HCT116 (cell line): ENCODE data around the gene ZBTB17. TPM values are rescaled to one million over a fixed set of nuclear protein-coding genes. Genes with fewer than 3 reads are reported as not detected.

Experiments
- ATAC-seq: fragments of 200-7000 bp; cut with Tn5 transposase; 2 replicates; pipeline ENCODE4 v1.9.1; 2020; ENCODE audit warnings: mild to moderate bottlenecking, moderate library complexity
- BruUV-seq: library from RNA; stranded (reverse); fragments of 400-500 nt; replicated peaks from 2 replicates; lab custom pipeline; 2021; lab: Mats Ljungman, UMichigan
- CTCF ChIA-PET: fragments of 300-600 bp; sonication (Branson Sonifier 250); formaldehyde crosslinking; loops from one replicate; lab custom pipeline; 2021; ENCODE audit warnings: antibody characterized with exemption; lab: Charles Lee
- POLR2A ChIA-PET: fragments of 300-600, 350-600 bp; sonication (Branson Sonifier 250); formaldehyde crosslinking; loops from one replicate; lab custom pipeline; 2021; ENCODE audit warnings: antibody characterized with exemption; lab: Charles Lee
- RAD21 ChIA-PET, 2 experiments: fragments of 300-600 bp; sonication (Branson Sonifier 250); formaldehyde crosslinking; loops; one replicate each; lab custom pipeline; 2023; ENCODE audit warnings: low total read pairs in 2 of 2; ENCODE audit not compliant: uncharacterized antibody in 2 of 2, unreplicated experiment in 2 of 2, low non-redundant PET in 1 of 2; lab: Charles Lee
- DNase-seq: peaks from one replicate; pipeline ENCODE4 v3.0.0-alpha.2; 2010; ENCODE audit warnings: low read depth, low spot score
- H2AFZ ChIP-seq: fragments of 200-600 bp; shearing (Covaris generic), sonication (generic); 2 replicates; pipeline ENCODE4 v1.6.1; 2017; ENCODE audit warnings: low read depth, mixed run types, mixed read lengths, antibody characterized with exemption, low read length; ENCODE audit not compliant: poor library complexity, severe bottlenecking
- H3K27ac ChIP-seq: 2 replicates; pipeline ENCODE4 v1.5.1; 2012; ENCODE audit warnings: low read depth, low read length
- H3K27me3 ChIP-seq: fragments of 200-600 bp; sonication (generic); 2 replicates; pipeline ENCODE4 v1.6.1; 2016; ENCODE audit warnings: mixed run types, low read length, mixed read lengths; ENCODE audit not compliant: insufficient read depth
- H3K36me3 ChIP-seq, 2 experiments: fragments of 200-500 bp in 1 of 2; fragments of 200-600 bp in 1 of 2; sonication (Bioruptor generic) in 1 of 2; sonication (generic) in 1 of 2; 2 replicates each; pipeline versions ENCODE4 v1.5.1 to v1.6.1; 2014 to 2016; ENCODE audit warnings: low read length in 2 of 2, inconsistent platforms in 1 of 2, mixed read lengths in 1 of 2, mixed run types in 1 of 2; ENCODE audit not compliant: insufficient read depth in 2 of 2, control insufficient read depth in 1 of 2
- H3K4me1 ChIP-seq, 2 experiments: fragments of 200-600 bp in 1 of 2; sonication (generic) in 1 of 2; 2 replicates each; pipeline versions ENCODE4 v1.5.1 to v1.6.1; 2012 to 2017; ENCODE audit warnings: low read length in 2 of 2, inconsistent platforms in 1 of 2, mild to moderate bottlenecking in 1 of 2, mixed read lengths in 1 of 2, mixed run types in 1 of 2, moderate library complexity in 1 of 2; ENCODE audit not compliant: insufficient read depth in 2 of 2, control insufficient read depth in 1 of 2
- H3K4me2 ChIP-seq: fragments of 200-600 bp; sonication (generic); 2 replicates; pipeline ENCODE4 v1.6.1; 2017; ENCODE audit warnings: mixed run types, low read length, mixed read lengths
- H3K4me3 ChIP-seq, 2 experiments: fragments of 200-600 bp in 1 of 2; sonication (generic) in 1 of 2; replicated peaks in 1 of 2; 2 replicates each; pipeline ENCODE4 v1.5.1; 2011 to 2016; ENCODE audit warnings: low read length in 2 of 2, control low read depth in 1 of 2, low read depth in 1 of 2, mild to moderate bottlenecking in 1 of 2, mixed read lengths in 1 of 2, mixed run types in 1 of 2
- H3K79me2 ChIP-seq: fragments of 200-600 bp; sonication (generic); 2 replicates; pipeline ENCODE4 v1.6.1; 2017; ENCODE audit warnings: mild to moderate bottlenecking, mixed run types, low read length, moderate library complexity, mixed read lengths; ENCODE audit not compliant: insufficient read depth
- H3K9ac ChIP-seq: fragments of 200-600 bp; sonication (generic); 2 replicates; pipeline ENCODE4 v1.6.1; 2016; ENCODE audit warnings: low read length, mixed read lengths
- H3K9me2 ChIP-seq: fragments of 200-600 bp; sonication (generic), shearing (Covaris generic); 2 replicates; pipeline ENCODE4 v1.6.1; 2017; ENCODE audit warnings: mixed run types, mild to moderate bottlenecking, moderate library complexity; ENCODE audit not compliant: insufficient read depth
- H3K9me3 ChIP-seq, 2 experiments: fragments of 200-500 bp in 1 of 2; fragments of 200-600 bp in 1 of 2; sonication (Bioruptor generic) in 1 of 2; sonication (generic) in 1 of 2; 2 replicates each; pipeline ENCODE4 v1.6.1; 2014 to 2017; ENCODE audit warnings: low read length in 2 of 2, mixed read lengths in 2 of 2, inconsistent platforms in 1 of 2, low read depth in 1 of 2, mild to moderate bottlenecking in 1 of 2, mixed run types in 1 of 2, moderate library complexity in 1 of 2; ENCODE audit not compliant: control insufficient read depth in 1 of 2, insufficient read depth in 1 of 2
- H4K20me1 ChIP-seq: fragments of 200-600 bp; sonication (generic), shearing (Covaris generic); 2 replicates; pipeline ENCODE4 v1.6.1; 2017; ENCODE audit warnings: mixed run types, mild to moderate bottlenecking, moderate library complexity; ENCODE audit not compliant: insufficient read depth
- ATF3 ChIP-seq: IDR thresholded peaks from 2 replicates; pipeline ENCODE4 v1.6.1; 2012
- CBX3 ChIP-seq: IDR thresholded peaks from 2 replicates; pipeline ENCODE4 v1.6.1; 2012; ENCODE audit warnings: low read depth
- EGR1 ChIP-seq: IDR thresholded peaks from 2 replicates; pipeline ENCODE4 v1.6.1; 2012; ENCODE audit warnings: low read depth
- EZH2phosphoT487 ChIP-seq: fragments of 200-600 bp; IDR thresholded peaks from 2 replicates; pipeline ENCODE4 v1.6.1; 2018; ENCODE audit warnings: antibody characterized with exemption, borderline replicate concordance
- MAX ChIP-seq: IDR thresholded peaks from 2 replicates; pipeline ENCODE4 v1.6.1; 2012
- RAD21 ChIP-seq: IDR thresholded peaks from 2 replicates; pipeline ENCODE4 v1.6.1; 2012; ENCODE audit warnings: low read depth, mild to moderate bottlenecking
- SIN3A ChIP-seq: IDR thresholded peaks from 2 replicates; pipeline ENCODE4 v1.6.1; 2012; ENCODE audit warnings: low read depth
- SP1 ChIP-seq: IDR thresholded peaks from 2 replicates; pipeline ENCODE4 v1.6.1; 2012; ENCODE audit warnings: low read depth
- SRF ChIP-seq: IDR thresholded peaks from 2 replicates; pipeline ENCODE4 v1.6.1; 2012; ENCODE audit warnings: low read depth
- TCF7L2 ChIP-seq: IDR thresholded peaks from 2 replicates; pipeline ENCODE4 v1.7.0; 2011; ENCODE audit warnings: borderline replicate concordance, inconsistent platforms; ENCODE audit not compliant: insufficient read depth, insufficient read length; ENCODE audit errors: extremely low read depth
- ZBTB33 ChIP-seq: IDR thresholded peaks from 2 replicates; pipeline ENCODE4 v1.6.1; 2011; ENCODE audit warnings: mild to moderate bottlenecking, low read length, moderate library complexity; ENCODE audit not compliant: insufficient replicate concordance; ENCODE audit errors: extremely low read depth
- ZFX ChIP-seq: fragments of 450-650 bp; IDR thresholded peaks from 2 replicates; pipeline ENCODE4 v1.6.1; 2017
- intact Hi-C: fragments of 100-400 bp; cut with micrococcal nuclease; formaldehyde crosslinking; loops from 2 replicates; pipeline ENCODE4 v1.10.0; 2022
- total RNA-seq: library from RNA; stranded (reverse); gene quantifications from one replicate; pipeline ENCODE4 v1.2.1, GENCODE V29; 2021; ENCODE audit not compliant: unreplicated experiment

The ZBTB17 gene
- total RNA-seq, 1 experiment from 2014 or later, result 31.6 TPM

GRCh38 chr1:15988856-15989736 is 13.2 kb upstream of the ZBTB17 start:
- POLR2A ChIA-PET, result no interaction called here

More at GRCh38 chr1:15988856-15989736, 13.2 kb upstream of the ZBTB17 start:
- H3K4me1 ChIP-seq, result peaks cover 10 to 23% of the 10 kb centered on the region in 2 experiments
- H3K36me3 ChIP-seq, result no peaks in the 10 kb centered on the region
- no peaks in the 10 kb centered on the region for H3K79me2 ChIP-seq
- TF ChIP-seq ZBTB33 (no peak), EGR1 (no peak), ZFX (no peak), SP1 (no peak), MAX (no peak), SRF (no peak), ATF3 (no peak), EZH2phosphoT487 (no peak), CBX3 (no peak), SIN3A (no peak), RAD21 (no peak), TCF7L2 (no peak)
- no peak for DNase-seq
- CTCF ChIA-PET, result no interaction called here
- H3K27ac ChIP-seq, result no peak overlapping the region
- no peaks in the 10 kb centered on the region for H4K20me1 ChIP-seq
- no TSS peak for BruUV-seq
- no peak for ATAC-seq
- no peaks in the 10 kb centered on the region for H3K27me3 ChIP-seq
- H3K9me3 ChIP-seq, result no peaks in the 10 kb centered on the region
- H3K4me2 ChIP-seq, result no peak overlapping the region
- H2AFZ ChIP-seq, result no peak overlapping the region
- intact Hi-C loops, result no loop called here
- no peaks in the 10 kb centered on the region for H3K9me2 ChIP-seq
- H3K4me3 ChIP-seq, result no peak overlapping the region
- no peak overlapping the region for H3K9ac ChIP-seq
- RAD21 ChIA-PET, result interaction anchor here in 1 of 2 experiments (0.6 kb wide), 1 partner anchor 163 kb away, joined by 3 read pairs; no protein-coding TSS in a partner anchor
